HepG2 (cell line): ENCODE measurements around the gene RAB1B. TPM values are rescaled to one million over a fixed set of nuclear protein-coding genes. Genes with fewer than 3 reads are reported as not detected.
A peak's percentile ranks its signal among the peaks of the same experiment; 100 is the strongest.

ENCODE experiments used
- E2F1 ChIP-seq: sonication (generic); formaldehyde crosslinking; IDR thresholded peaks from 2 replicates; pipeline ENCODE4 v1.5.0; 2020; ENCODE audit warnings: missing genetic modification reagents
- MATR3 ChIP-seq: sonication (generic); formaldehyde crosslinking; IDR thresholded peaks from 2 replicates; pipeline ENCODE4 v1.4.0; 2020; ENCODE audit warnings: missing genetic modification reagents
- MIER2 ChIP-seq: IDR thresholded peaks from 2 replicates; pipeline ENCODE4 v1.6.1; 2016; ENCODE audit warnings: missing biosample characterization, missing genetic modification reagents
- MIXL1 ChIP-seq: IDR thresholded peaks from 2 replicates; pipeline ENCODE4 v1.6.1; 2016
- NKX3-1 ChIP-seq: sonication (generic); formaldehyde crosslinking; IDR thresholded peaks from 2 replicates; pipeline ENCODE4 v1.5.0; 2020; ENCODE audit warnings: missing genetic modification reagents
- RAD21 ChIP-seq: fragments of 450-650 bp; formaldehyde crosslinking; IDR thresholded peaks from 2 replicates; pipeline ENCODE4 v1.5.0; 2020; ENCODE audit warnings: mild to moderate bottlenecking
- SMYD3 ChIP-seq: sonication (generic); formaldehyde crosslinking; IDR thresholded peaks from 2 replicates; pipeline ENCODE4 v1.8.1; 2023; ENCODE audit warnings: mild to moderate bottlenecking, missing genetic modification reagents
- SP4 ChIP-seq: sonication (generic); formaldehyde crosslinking; IDR thresholded peaks from 2 replicates; pipeline ENCODE4 v1.8.1; 2023; ENCODE audit warnings: mild to moderate bottlenecking, missing genetic modification reagents
- THAP9 ChIP-seq: sonication (generic); formaldehyde crosslinking; IDR thresholded peaks from 2 replicates; pipeline ENCODE4; 2020; ENCODE audit warnings: missing genetic modification reagents, mild to moderate bottlenecking, borderline replicate concordance
- TRAFD1 ChIP-seq: sonication (generic); formaldehyde crosslinking; IDR thresholded peaks from 2 replicates; pipeline ENCODE4 v1.5.1; 2020; ENCODE audit warnings: missing genetic modification reagents, mild to moderate bottlenecking, borderline replicate concordance
- YY1 ChIP-seq: IDR thresholded peaks from 2 replicates; pipeline ENCODE4 v1.6.1; 2011; ENCODE audit warnings: low read length, low read depth, moderate library complexity, mild to moderate bottlenecking; ENCODE audit not compliant: insufficient read depth, insufficient replicate concordance
- ZBTB37 ChIP-seq: sonication (generic); formaldehyde crosslinking; IDR thresholded peaks from 2 replicates; pipeline ENCODE4 v1.4.0; 2020; ENCODE audit warnings: mild to moderate bottlenecking, missing genetic modification reagents
- ZBTB8A ChIP-seq: sonication (generic); formaldehyde crosslinking; IDR thresholded peaks from 2 replicates; pipeline ENCODE4 v1.4.0; 2020; ENCODE audit warnings: mild to moderate bottlenecking, low read depth, missing genetic modification reagents, borderline replicate concordance
- ZFP36 ChIP-seq: fragments of 150-350 bp; IDR thresholded peaks from 2 replicates; pipeline ENCODE4 v1.6.1; 2018; ENCODE audit warnings: borderline replicate concordance, low read length, low read depth; ENCODE audit not compliant: partially characterized antibody
- ZNF296 ChIP-seq: sonication (generic); formaldehyde crosslinking; conservative IDR thresholded peaks from 2 replicates; pipeline ENCODE4 v1.5.0; 2020; ENCODE audit warnings: mild to moderate bottlenecking, missing genetic modification reagents
- ZNF337 ChIP-seq: sonication (generic); formaldehyde crosslinking; IDR thresholded peaks from 2 replicates; pipeline ENCODE4 v1.5.1; 2020; ENCODE audit warnings: missing genetic modification reagents, low read depth, mild to moderate bottlenecking, borderline replicate concordance
- ZNF33B ChIP-seq: sonication (generic); formaldehyde crosslinking; IDR thresholded peaks from 2 replicates; pipeline ENCODE4 v1.5.1; 2020; ENCODE audit warnings: mild to moderate bottlenecking, missing genetic modification reagents
- ZNF367 ChIP-seq: sonication (generic); formaldehyde crosslinking; IDR thresholded peaks from 2 replicates; pipeline ENCODE4 v1.4.0; 2020; ENCODE audit warnings: missing genetic modification reagents, borderline replicate concordance
- ZNF468 ChIP-seq: sonication (generic); formaldehyde crosslinking; IDR thresholded peaks from 2 replicates; pipeline ENCODE4 v1.8.0; 2022; ENCODE audit warnings: mild to moderate bottlenecking, moderate library complexity, missing genetic modification reagents
- ZNF563 ChIP-seq: sonication (generic); formaldehyde crosslinking; IDR thresholded peaks from 2 replicates; pipeline ENCODE4 v1.8.0; 2022; ENCODE audit warnings: mild to moderate bottlenecking, moderate library complexity, missing genetic modification reagents
- ZNF576 ChIP-seq: sonication (generic); formaldehyde crosslinking; IDR thresholded peaks from 2 replicates; pipeline ENCODE4 v1.4.0; 2020; ENCODE audit warnings: mild to moderate bottlenecking, missing genetic modification reagents
- ZNF720 ChIP-seq: sonication (generic); formaldehyde crosslinking; IDR thresholded peaks from 2 replicates; pipeline ENCODE4 v1.4.0; 2020; ENCODE audit warnings: missing genetic modification reagents
- ZSCAN30 ChIP-seq: sonication (generic); formaldehyde crosslinking; IDR thresholded peaks from 2 replicates; pipeline ENCODE4 v1.5.0; 2020; ENCODE audit warnings: mild to moderate bottlenecking, missing genetic modification reagents
- polyA plus RNA-seq, 8 experiments: library from polyadenylated mRNA; depleted of rRNA in 3 of 8; stranded (reverse) in 7 of 8; unstranded in 1 of 8; fragments of >200 nt; fragmentation: Illumina TruSeq in 4 of 8; extraction: Trizol in 4 of 8; gene quantifications; 2 replicates each; pipeline versions ENCODE4 v1.2.1 to v1.2.3, GENCODE V29; 2011 to 2016; ENCODE audit warnings: low read depth in 4 of 8, missing spikeins in 1 of 8, mixed read lengths in 1 of 8; ENCODE audit not compliant: insufficient read depth in 1 of 8
- total RNA-seq, 5 experiments: library from RNA; depleted of rRNA; stranded (reverse); fragments of >200 nt; fragmentation: Illumina TruSeq; extraction: Trizol; gene quantifications; 2 replicates each; pipeline ENCODE4 v1.2.3, GENCODE V29; 2016; ENCODE audit warnings: low read depth in 1 of 5

RAB1B gene
- total and polyA plus RNA-seq, 2 of the 13 experiments (the other 11 are each of a cell fraction or from before 2014, with no cell fraction given) = 77.9 to 87.9 TPM

GRCh38 chr11:66317723-66318599 is 49.5 kb downstream of the RAB1B start (continued):
- 0 out of 2 replicates have a peak, but pooled peaks have one; percentile 18 for TF ChIP-seq E2F1
- 0 out of 2 replicates have a peak, but pooled peaks have one; percentile 37 for TF ChIP-seq MIER2 (CRISPR knock-in tag)
- no peak for TF ChIP-seq ZBTB37
- TF ChIP-seq ZNF468 (CRISPR knock-in tag) = no peak
- no peak for TF ChIP-seq NKX3-1
- no peak for TF ChIP-seq TRAFD1 (CRISPR knock-in tag)
- TF ChIP-seq ZNF563 = no peak
- TF ChIP-seq ZNF720 (CRISPR knock-in tag) = no peak
- 0 out of 2 replicates have a peak, but pooled peaks have one; percentile 12 for TF ChIP-seq SP4 (CRISPR knock-in tag)
- TF ChIP-seq ZNF33B (CRISPR knock-in tag) = no peak
- TF ChIP-seq MATR3 (CRISPR knock-in tag) = no peak
- no peak for TF ChIP-seq ZSCAN30 (CRISPR knock-in tag)
- TF ChIP-seq ZNF337 = no peak
- no peak for TF ChIP-seq YY1
- TF ChIP-seq SMYD3 (CRISPR knock-in tag) = no peak
- TF ChIP-seq ZBTB8A (CRISPR knock-in tag) = no peak
- TF ChIP-seq ZNF367 (CRISPR knock-in tag) = no peak
- TF ChIP-seq RAD21 = peak; percentile 6; the same call in 1 of the 2 replicates
- no peak for TF ChIP-seq MIXL1 (CRISPR knock-in tag)
- TF ChIP-seq ZFP36 = no peak
- no peak for TF ChIP-seq THAP9 (CRISPR knock-in tag)
- TF ChIP-seq ZNF296 (CRISPR knock-in tag) = no peak
- TF ChIP-seq ZNF576 = no peak
